Gastroesophageal sphincter (tissue), 4 donors: Measurements from ENCODE around the gene C1orf116. TPM values are rescaled to one million over a fixed set of nuclear protein-coding genes. Genes with fewer than 3 reads are reported as not detected.

Experiments used
- ATAC-seq: fragments of 150-250 bp; one replicate; pipeline ENCODE4 v1.9.1; 2016; ENCODE audit warnings: mild to moderate bottlenecking, moderate library complexity
- H3K27ac ChIP-seq, 4 donors: fragments of 200-600 bp; sonication (generic) in 3 of 4; 1 replicate in 3 of 4; 2 replicates in 1 of 4; pipeline ENCODE4 v1.5.1; 2016 to 2019
- H3K27me3 ChIP-seq: fragments of 200-600 bp; sonication (generic); one replicate; pipeline ENCODE4 v1.5.1; 2019
- H3K36me3 ChIP-seq, 2 donors: fragments of 200-600 bp; sonication (generic); one replicate each; pipeline ENCODE4 v1.5.1; 2019; ENCODE audit warnings: control low read depth in 1 of 2
- H3K4me1 ChIP-seq, 3 donors: fragments of 200-600 bp; sonication (generic); 1 replicate in 2 of 3; 2 replicates in 1 of 3; pipeline ENCODE4 v1.5.1; 2016 to 2019; ENCODE audit warnings: control low read depth in 2 of 3
- H3K4me3 ChIP-seq, 2 donors: fragments of 200-600 bp; sonication (generic); one replicate each; pipeline ENCODE4 v1.5.1; 2019; ENCODE audit warnings: mild to moderate bottlenecking in 1 of 2, moderate library complexity in 1 of 2
- H3K9me3 ChIP-seq, 3 donors: fragments of 200-600 bp; sonication (generic); one replicate each; pipeline ENCODE4 v1.5.1; 2017 to 2019; ENCODE audit warnings: control low read depth in 2 of 3
- CTCF ChIP-seq, 4 experiments: fragments of 200-600 bp in 2 of 4; fragments of 450-650 bp in 2 of 4; sonication (generic) in 1 of 4; IDR thresholded peaks; one replicate each; pipeline ENCODE4 v1.5.1; 2017 to 2019; ENCODE audit warnings: antibody characterized with exemption in 4 of 4, mild to moderate bottlenecking in 2 of 4, moderate library complexity in 2 of 4
- EP300 ChIP-seq: sonication (generic); formaldehyde crosslinking; IDR thresholded peaks from one replicate; pipeline ENCODE4 v1.6.1; 2017; ENCODE audit warnings: antibody characterized with exemption, mild to moderate bottlenecking
- POLR2A ChIP-seq, 2 donors: fragments of 450-650 bp; IDR thresholded peaks; one replicate each; pipeline ENCODE4 v1.6.1; 2017; ENCODE audit warnings: antibody characterized with exemption in 2 of 2, mild to moderate bottlenecking in 2 of 2, moderate library complexity in 1 of 2
- POLR2AphosphoS5 ChIP-seq: sonication (generic); formaldehyde crosslinking; IDR thresholded peaks from one replicate; pipeline ENCODE4 v1.6.1; 2017; ENCODE audit warnings: antibody characterized with exemption
- WGBS, 2 donors: methylation state at CpG; one replicate each; pipeline ENCODE4 v1.1.5; 2018; ENCODE audit warnings: low coverage in 1 of 2; 5-methylcytosine and 5-hydroxymethylcytosine counted together
- total RNA-seq, 4 donors: library from RNA; depleted of rRNA; stranded (reverse); fragments of >200 nt; gene quantifications; one replicate each; pipeline ENCODE4 v1.1.0, GENCODE V29; 2016

Gene C1orf116
- total RNA-seq, 4 donors from 2014 or later = 0.19 to 3.7 (median 1.4) TPM; not detected in 1

- Histone ChIP-seq H3K27me3 (peaks cover 3% of the 10 kb centered on the region), H3K4me1 (no peaks in the 10 kb centered on the region), H3K36me3 (no peaks in the 10 kb centered on the region), H3K4me3 (no peak overlapping the region), H3K9me3 (no peaks in the 10 kb centered on the region), H3K27ac (no peak overlapping the region)
- no peak for TF ChIP-seq POLR2AphosphoS5
- TF ChIP-seq CTCF (IDR thresholded peaks at IDR 0.05) = peak in 3 of 4 experiments; percentile 27 to 54 (median 37)
- no peak for TF ChIP-seq EP300
- no peak for TF ChIP-seq POLR2A (IDR thresholded peaks at IDR 0.05)
- WGBS, 2 donors = 34 to 50% methylated on average over 2 to 4 of the region's 4 CpGs
- ATAC-seq = no peak
Observed at GRCh38 chr1:206982216-206982615, 50.3 kb downstream of the C1orf116 start.

- no peaks in the 10 kb centered on the region for H3K9me3 ChIP-seq
- no peaks in the 10 kb centered on the region for H3K4me1 ChIP-seq
- no peaks in the 10 kb centered on the region for H3K36me3 ChIP-seq
- 67 to 83% methylated on average over 3 of the region's 3 CpGs for WGBS, 2 donors
- no peak overlapping the region for H3K4me3 ChIP-seq
- peaks cover 11% of the 10 kb centered on the region for H3K27me3 ChIP-seq
- ATAC-seq = no peak
- TF ChIP-seq POLR2AphosphoS5 (no peak), CTCF (IDR thresholded peaks at IDR 0.05) (peak in 1 of 4 experiments; percentile 13)
- H3K27ac ChIP-seq = no peak overlapping the region
Observed at GRCh38 chr1:206979379-206980043, 53.0 kb downstream of the C1orf116 start.

GRCh38 chr1:206978259-206978658 is 54.3 kb downstream of the C1orf116 start:
- Histone ChIP-seq H3K9me3 (no peaks in the 10 kb centered on the region), H3K4me1 (no peaks in the 10 kb centered on the region), H3K4me3 (no peak overlapping the region), H3K36me3 (no peaks in the 10 kb centered on the region), H3K27ac (no peak overlapping the region), H3K27me3 (peaks cover 11% of the 10 kb centered on the region)
- ATAC-seq = no peak
- WGBS, 2 donors = 81 to 91% methylated on average over 7 of the region's 7 CpGs
- TF ChIP-seq EP300 (no peak), POLR2A (IDR thresholded peaks at IDR 0.05) (no peak), CTCF (IDR thresholded peaks at IDR 0.05) (no peak), POLR2AphosphoS5 (no peak)

- 100% methylated on average over 1 of the region's 1 CpG; no CpG with 5 or more reads in 1 of the 2 donors for WGBS, 2 donors
- Histone ChIP-seq H3K4me1 (no peaks in the 10 kb centered on the region), H3K27ac (no peak overlapping the region), H3K27me3 (peaks cover 8% of the 10 kb centered on the region), H3K4me3 (no peak overlapping the region), H3K36me3 (no peaks in the 10 kb centered on the region), H3K9me3 (no peaks in the 10 kb centered on the region)
- no peak for ATAC-seq
- no peak for TF ChIP-seq CTCF (IDR thresholded peaks at IDR 0.05)
- no peak for TF ChIP-seq POLR2AphosphoS5
- TF ChIP-seq EP300 = no peak
- no peak for TF ChIP-seq POLR2A (IDR thresholded peaks at IDR 0.05)
Observed at GRCh38 chr1:206975306-206975705, 57.2 kb downstream of the C1orf116 start.

- peaks cover 8% of the 10 kb centered on the region for H3K27me3 ChIP-seq
- no peaks in the 10 kb centered on the region for H3K36me3 ChIP-seq
- WGBS, 2 donors = 71 to 95% methylated on average over 2 of the region's 3 CpGs
- TF ChIP-seq EP300 (no peak), POLR2AphosphoS5 (no peak), POLR2A (IDR thresholded peaks at IDR 0.05) (no peak), CTCF (IDR thresholded peaks at IDR 0.05) (no peak)
- ATAC-seq = no peak
- no peaks in the 10 kb centered on the region for H3K4me1 ChIP-seq
- H3K4me3 ChIP-seq = no peak overlapping the region
- H3K27ac ChIP-seq = no peak overlapping the region
- H3K9me3 ChIP-seq = no peaks in the 10 kb centered on the region
Observed at GRCh38 chr1:206974140-206974539, 58.4 kb downstream of the C1orf116 start.
